Measurements from ENCODE around the gene ASIC5.

- TF ChIP-seq CTCF (IDR thresholded peaks at IDR 0.05) (no peak), EZH2 (IDR thresholded peaks at IDR 0.05; ENCODE audit: borderline replicate concordance, insufficient read depth, low read depth, low read length, poor library complexity, severe bottlenecking) (no peak)
Observed at GRCh38 chr4:155828628-155829027, 37.4 kb downstream of the ASIC5 start.

All from B cell (primary cell).